Activated naive CD4-positive, alpha-beta T cell treated with anti-CD3 and anti-CD28 coated beads, Interleukin-2, amount 50 U/mL, for 24 hours (primary cell): ENCODE data around the gene GALNT17.

ENCODE experiments used
- H3K27ac Mint-ChIP-seq: one replicate; pipeline ENCODE4 v1.8.0; 2021; ENCODE audit warnings: mild to moderate bottlenecking, mixed read lengths
- H3K27me3 Mint-ChIP-seq: one replicate; pipeline ENCODE4 v1.8.0; 2021; ENCODE audit warnings: mixed read lengths
- H3K36me3 Mint-ChIP-seq: one replicate; pipeline ENCODE4 v1.8.0; 2021; ENCODE audit warnings: mixed read lengths
- H3K4me1 Mint-ChIP-seq: one replicate; pipeline ENCODE4 v1.8.0; 2021; ENCODE audit warnings: mixed read lengths
- H3K4me3 Mint-ChIP-seq: one replicate; pipeline ENCODE4 v1.8.0; 2021; ENCODE audit warnings: mild to moderate bottlenecking, mixed read lengths
- H3K9me3 Mint-ChIP-seq: one replicate; pipeline ENCODE4 v1.8.0; 2021; ENCODE audit warnings: mixed read lengths

The GALNT17 gene

GRCh38 chr7:71442492-71443190, 310.7 kb downstream of the GALNT17 start:
- Mint-ChIP-seq H3K36me3 (no peaks in the 10 kb centered on the region), H3K9me3 (peaks cover 9% of the 10 kb centered on the region), H3K4me1 (no peaks in the 10 kb centered on the region), H3K27me3 (no peaks in the 10 kb centered on the region), H3K4me3 (no peak overlapping the region), H3K27ac (no peak overlapping the region)

- Mint-ChIP-seq H3K27me3 (no peaks in the 10 kb centered on the region), H3K27ac (no peak overlapping the region), H3K36me3 (no peaks in the 10 kb centered on the region), H3K9me3 (peaks cover 14% of the 10 kb centered on the region), H3K4me3 (no peak overlapping the region), H3K4me1 (no peaks in the 10 kb centered on the region)
Observed at GRCh38 chr7:71443191-71443530, 311.2 kb downstream of the GALNT17 start.

GRCh38 chr7:71444130-71444529, 312.2 kb downstream of the GALNT17 start:
- no peak overlapping the region for H3K27ac Mint-ChIP-seq
- H3K4me3 Mint-ChIP-seq = no peak overlapping the region
- H3K4me1 Mint-ChIP-seq = no peaks in the 10 kb centered on the region

DNA sequence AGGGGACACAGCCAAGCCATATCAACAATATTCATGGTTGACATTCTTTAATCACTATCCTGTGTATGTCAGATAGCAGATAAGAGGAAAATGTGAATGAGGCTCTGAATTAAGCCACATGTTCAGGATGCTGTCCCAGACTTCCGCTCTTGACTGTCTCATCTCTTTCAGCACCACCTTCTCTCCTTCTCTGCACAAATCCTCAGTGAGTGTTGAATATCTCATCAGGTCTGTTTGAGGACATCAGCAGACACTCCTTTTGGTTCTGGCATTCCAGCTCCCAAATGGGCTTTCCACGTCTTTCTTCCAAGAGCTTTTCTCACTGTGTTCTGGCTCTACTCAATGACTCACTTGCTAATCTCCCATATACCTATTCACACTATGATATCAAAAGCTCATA, 321.7 kb downstream of the GALNT17 start:
- no peaks in the 10 kb centered on the region for H3K9me3 Mint-ChIP-seq

More at GRCh38 chr7:71444130-71444529, 312.2 kb downstream of the GALNT17 start:
- peaks cover 18% of the 10 kb centered on the region for H3K9me3 Mint-ChIP-seq
- H3K36me3 Mint-ChIP-seq = no peaks in the 10 kb centered on the region
- no peaks in the 10 kb centered on the region for H3K27me3 Mint-ChIP-seq

GRCh38 chr7:71454981-71455380, 323.0 kb downstream of the GALNT17 start:
- Mint-ChIP-seq H3K27me3 (no peaks in the 10 kb centered on the region), H3K36me3 (no peaks in the 10 kb centered on the region), H3K27ac (no peak overlapping the region), H3K4me3 (no peak overlapping the region), H3K4me1 (no peaks in the 10 kb centered on the region), H3K9me3 (peaks cover 6% of the 10 kb centered on the region)

More for the DNA sequence above, 321.7 kb downstream of the GALNT17 start:
- no peaks in the 10 kb centered on the region for H3K4me1 Mint-ChIP-seq
- H3K4me3 Mint-ChIP-seq = no peak overlapping the region
- no peaks in the 10 kb centered on the region for H3K27me3 Mint-ChIP-seq
- H3K27ac Mint-ChIP-seq = no peak overlapping the region
- H3K36me3 Mint-ChIP-seq = no peaks in the 10 kb centered on the region

DNA sequence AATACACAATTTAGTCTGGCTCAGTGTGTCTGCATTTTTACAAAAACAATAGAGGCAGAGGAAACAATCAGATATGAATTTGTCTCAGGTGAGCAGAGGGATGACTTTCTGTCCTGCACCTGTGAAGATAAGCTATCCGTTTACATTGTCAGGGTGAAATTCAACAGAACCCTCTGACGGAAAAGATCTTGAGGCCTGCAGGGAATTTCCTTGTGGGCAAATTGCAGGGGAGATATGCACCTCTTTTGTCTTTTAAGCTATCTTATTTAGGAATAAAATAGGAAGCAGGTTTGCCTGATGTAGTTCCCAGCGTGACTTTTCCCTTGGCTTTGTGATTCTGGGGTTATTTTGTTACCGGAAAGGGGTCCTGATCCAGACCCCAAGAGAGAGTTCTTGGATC, 325.1 kb downstream of the GALNT17 start:
- Mint-ChIP-seq H3K27me3 (no peaks in the 10 kb centered on the region), H3K4me1 (no peaks in the 10 kb centered on the region), H3K27ac (no peak overlapping the region), H3K4me3 (no peak overlapping the region), H3K36me3 (no peaks in the 10 kb centered on the region), H3K9me3 (peaks cover 6% of the 10 kb centered on the region)

- Mint-ChIP-seq H3K9me3 (peaks cover 6% of the 10 kb centered on the region), H3K4me3 (no peak overlapping the region), H3K4me1 (no peaks in the 10 kb centered on the region), H3K27me3 (no peaks in the 10 kb centered on the region), H3K36me3 (no peaks in the 10 kb centered on the region), H3K27ac (no peak overlapping the region)
Observed at GRCh38 chr7:71457846-71458590, 326.1 kb downstream of the GALNT17 start.

DNA sequence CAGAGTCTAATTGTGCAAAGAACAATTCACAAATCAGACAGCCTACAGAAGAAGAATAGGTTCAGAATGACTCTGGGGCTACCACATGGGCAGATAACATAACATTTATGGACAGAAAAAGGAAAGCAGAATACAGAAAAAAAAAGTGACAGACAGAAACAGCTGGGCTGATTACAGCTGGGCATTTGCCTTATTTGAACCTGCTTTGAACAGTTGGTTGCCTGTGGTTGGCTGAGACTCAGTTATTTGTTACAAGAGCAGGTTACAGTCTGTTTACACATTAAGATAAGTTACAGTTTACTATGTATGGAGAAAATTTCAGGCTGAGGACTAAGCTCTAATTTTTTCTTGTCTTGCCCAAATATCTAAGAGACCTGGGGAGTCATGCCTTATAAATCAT, 327.2 kb downstream of the GALNT17 start:
- Mint-ChIP-seq H3K9me3 (peaks cover 6% of the 10 kb centered on the region), H3K27me3 (no peaks in the 10 kb centered on the region), H3K27ac (no peak overlapping the region), H3K4me3 (no peak overlapping the region), H3K4me1 (no peaks in the 10 kb centered on the region), H3K36me3 (no peaks in the 10 kb centered on the region)

- H3K27ac Mint-ChIP-seq = no peak overlapping the region
- H3K4me3 Mint-ChIP-seq = no peak overlapping the region
- H3K4me1 Mint-ChIP-seq = no peaks in the 10 kb centered on the region
- no peaks in the 10 kb centered on the region for H3K27me3 Mint-ChIP-seq
- no peaks in the 10 kb centered on the region for H3K36me3 Mint-ChIP-seq
- peaks cover 10% of the 10 kb centered on the region for H3K9me3 Mint-ChIP-seq
Observed at GRCh38 chr7:71461572-71461971, 329.6 kb downstream of the GALNT17 start.

DNA sequence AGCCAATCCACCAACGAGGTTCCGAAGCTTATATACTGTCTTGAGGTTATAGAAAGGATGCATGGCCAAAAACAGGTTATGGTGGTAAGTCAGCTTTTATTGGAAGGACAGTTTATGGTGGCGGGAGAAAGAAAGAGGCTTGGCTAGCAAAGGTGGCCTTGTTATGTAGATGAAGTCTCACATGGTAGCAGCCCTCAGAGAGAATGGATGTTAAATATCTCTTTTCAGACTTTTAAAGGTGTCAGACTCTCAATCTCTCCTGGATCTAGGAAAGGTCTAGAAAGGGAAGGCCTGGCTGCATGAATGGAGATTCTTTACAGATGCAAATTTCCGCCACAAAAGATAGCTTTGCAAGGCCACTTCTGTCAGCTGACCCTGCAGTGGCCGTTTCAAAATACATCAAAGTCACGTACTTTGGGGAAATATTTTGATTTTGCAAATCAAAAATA, 333.8 kb downstream of the GALNT17 start:
- Mint-ChIP-seq H3K27me3 (no peaks in the 10 kb centered on the region), H3K4me3 (no peak overlapping the region), H3K9me3 (peaks cover 18% of the 10 kb centered on the region), H3K4me1 (no peaks in the 10 kb centered on the region), H3K36me3 (no peaks in the 10 kb centered on the region), H3K27ac (no peak overlapping the region)

- H3K36me3 Mint-ChIP-seq = no peaks in the 10 kb centered on the region
- no peak overlapping the region for H3K4me3 Mint-ChIP-seq
- H3K27ac Mint-ChIP-seq = no peak overlapping the region
- no peaks in the 10 kb centered on the region for H3K4me1 Mint-ChIP-seq
- H3K9me3 Mint-ChIP-seq = peaks cover 18% of the 10 kb centered on the region
- H3K27me3 Mint-ChIP-seq = no peaks in the 10 kb centered on the region
Observed at GRCh38 chr7:71466448-71467145, 334.7 kb downstream of the GALNT17 start.

DNA sequence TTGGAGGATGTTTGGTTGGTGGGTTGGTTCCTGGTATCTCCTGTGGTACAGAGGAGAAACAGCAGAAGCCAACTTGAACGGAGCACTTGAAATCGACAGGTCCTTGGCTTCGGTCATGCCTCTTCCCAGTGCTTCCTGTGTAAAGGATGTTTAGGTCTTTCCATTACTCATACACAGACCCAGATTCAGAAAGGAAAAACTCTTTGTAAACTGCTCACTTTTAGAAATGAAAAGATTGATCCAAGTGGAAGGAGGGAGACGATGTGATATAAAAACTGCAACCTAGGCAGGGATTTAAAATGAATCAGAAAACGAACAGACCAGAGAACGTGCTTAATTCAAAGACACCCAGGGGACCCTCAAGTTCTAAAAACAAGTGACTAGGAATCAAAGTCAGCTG, 338.4 kb downstream of the GALNT17 start:
- peaks cover 22% of the 10 kb centered on the region for H3K9me3 Mint-ChIP-seq
- no peak overlapping the region for H3K4me3 Mint-ChIP-seq
- no peak overlapping the region for H3K27ac Mint-ChIP-seq
- no peaks in the 10 kb centered on the region for H3K27me3 Mint-ChIP-seq
- no peaks in the 10 kb centered on the region for H3K36me3 Mint-ChIP-seq
- no peaks in the 10 kb centered on the region for H3K4me1 Mint-ChIP-seq

GRCh38 chr7:71470830-71471229, 338.9 kb downstream of the GALNT17 start:
- Mint-ChIP-seq H3K4me1 (no peaks in the 10 kb centered on the region), H3K36me3 (no peaks in the 10 kb centered on the region), H3K27ac (no peak overlapping the region), H3K9me3 (peaks cover 19% of the 10 kb centered on the region), H3K4me3 (no peak overlapping the region), H3K27me3 (no peaks in the 10 kb centered on the region)

- Mint-ChIP-seq H3K36me3 (no peaks in the 10 kb centered on the region), H3K4me3 (no peak overlapping the region), H3K4me1 (no peaks in the 10 kb centered on the region), H3K9me3 (peaks cover 13% of the 10 kb centered on the region), H3K27ac (no peak overlapping the region), H3K27me3 (no peaks in the 10 kb centered on the region)
Observed at GRCh38 chr7:71472962-71473361, 341.0 kb downstream of the GALNT17 start.

- Mint-ChIP-seq H3K27me3 (no peaks in the 10 kb centered on the region), H3K27ac (no peak overlapping the region), H3K9me3 (peaks cover 13% of the 10 kb centered on the region), H3K36me3 (no peaks in the 10 kb centered on the region), H3K4me3 (no peak overlapping the region), H3K4me1 (no peaks in the 10 kb centered on the region)
Observed at GRCh38 chr7:71473366-71473967, 341.5 kb downstream of the GALNT17 start.

DNA sequence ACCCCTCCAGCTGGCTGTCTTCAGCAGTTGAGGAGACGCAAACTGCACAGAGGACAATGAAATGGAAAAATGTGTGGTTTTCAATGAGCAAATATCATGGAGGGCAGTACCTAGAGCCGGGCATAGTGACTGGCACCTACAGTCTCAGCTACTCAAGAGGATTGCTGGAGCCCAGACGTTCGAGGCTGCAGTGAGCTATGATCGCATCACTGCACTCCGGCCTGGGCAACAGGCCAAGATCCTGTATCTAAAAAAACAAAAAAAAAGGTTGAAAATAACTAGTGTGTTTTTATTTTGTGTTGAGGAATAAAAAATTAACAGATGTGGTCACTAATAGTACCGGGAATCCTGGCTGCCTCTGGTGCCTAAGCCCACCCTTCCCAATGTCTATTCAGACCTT, 345.5 kb downstream of the GALNT17 start:
- Mint-ChIP-seq H3K27me3 (no peaks in the 10 kb centered on the region), H3K36me3 (no peaks in the 10 kb centered on the region), H3K27ac (no peak overlapping the region), H3K4me1 (no peaks in the 10 kb centered on the region), H3K9me3 (peaks cover 5% of the 10 kb centered on the region), H3K4me3 (no peak overlapping the region)
